Measurements from ENCODE around the gene LHX5. TPM values are rescaled to one million over a fixed set of nuclear protein-coding genes. Genes with fewer than 3 reads are reported as not detected.
"Not testable (repeated sequence)": the region's sequence is repeated elsewhere in the genome, so short reads cannot be mapped to it uniquely, and the experiment has no call there.

The LHX5 gene
- total RNA-seq, 4 donors from 2014 or later = not detected

GRCh38 chr12:113498490-113498889 is 26.8 kb upstream of the LHX5 start:
- no peak overlapping the region for H3K4me3 ChIP-seq
- H3K9me3 ChIP-seq = no peaks in the 10 kb centered on the region
- no peaks in the 10 kb centered on the region for H3K36me3 ChIP-seq
- intact Hi-C loops (cut with DNase I) = no loop called here
- WGBS, 2 donors = 27 to 54% methylated on average over 4 of the region's 4 CpGs
- TF ChIP-seq, protein P1, sequence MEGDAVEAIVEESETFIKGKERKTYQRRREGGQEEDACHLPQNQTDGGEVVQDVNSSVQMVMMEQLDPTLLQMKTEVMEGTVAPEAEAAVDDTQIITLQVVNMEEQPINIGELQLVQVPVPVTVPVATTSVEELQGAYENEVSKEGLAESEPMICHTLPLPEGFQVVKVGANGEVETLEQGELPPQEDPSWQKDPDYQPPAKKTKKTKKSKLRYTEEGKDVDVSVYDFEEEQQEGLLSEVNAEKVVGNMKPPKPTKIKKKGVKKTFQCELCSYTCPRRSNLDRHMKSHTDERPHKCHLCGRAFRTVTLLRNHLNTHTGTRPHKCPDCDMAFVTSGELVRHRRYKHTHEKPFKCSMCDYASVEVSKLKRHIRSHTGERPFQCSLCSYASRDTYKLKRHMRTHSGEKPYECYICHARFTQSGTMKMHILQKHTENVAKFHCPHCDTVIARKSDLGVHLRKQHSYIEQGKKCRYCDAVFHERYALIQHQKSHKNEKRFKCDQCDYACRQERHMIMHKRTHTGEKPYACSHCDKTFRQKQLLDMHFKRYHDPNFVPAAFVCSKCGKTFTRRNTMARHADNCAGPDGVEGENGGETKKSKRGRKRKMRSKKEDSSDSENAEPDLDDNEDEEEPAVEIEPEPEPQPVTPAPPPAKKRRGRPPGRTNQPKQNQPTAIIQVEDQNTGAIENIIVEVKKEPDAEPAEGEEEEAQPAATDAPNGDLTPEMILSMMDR (IDR thresholded peaks at IDR 0.05) = no peak
- TF ChIP-seq POLR2A (IDR thresholded peaks at IDR 0.05) = no peak
- H3K27ac ChIP-seq = no peak overlapping the region
- H3K27me3 ChIP-seq = peaks cover 0 to 65% (median 3%) of the 10 kb centered on the region in 4 donors
- H3K4me1 ChIP-seq = no peaks in the 10 kb centered on the region
- no peak for DNase-seq

GRCh38 chr12:113497693-113498092 is 26.0 kb upstream of the LHX5 start:
- TF ChIP-seq POLR2A (IDR thresholded peaks at IDR 0.05) = no peak
- TF ChIP-seq, protein P1 (IDR thresholded peaks at IDR 0.05) = no peak
- Histone ChIP-seq H3K9me3 (no peaks in the 10 kb centered on the region), H3K4me3 (no peak overlapping the region), H3K27ac (no peak overlapping the region), H3K36me3 (no peaks in the 10 kb centered on the region), H3K27me3 (peaks cover 0 to 65% (median 3%) of the 10 kb centered on the region in 4 donors), H3K4me1 (no peaks in the 10 kb centered on the region)
- DNase-seq = no peak
- intact Hi-C loops (cut with DNase I) = no loop called here
- WGBS, 2 donors = 31 to 41% methylated on average over 7 of the region's 7 CpGs

GRCh38 chr12:113495941-113496340 is 24.3 kb upstream of the LHX5 start:
- intact Hi-C loops (cut with DNase I); H3K4me3 ChIP-seq; H3K9me3 ChIP-seq; H3K27ac ChIP-seq; H3K4me1 ChIP-seq; DNase-seq; H3K36me3 ChIP-seq: not testable (repeated sequence)
- H3K27me3 ChIP-seq = peaks cover 0 to 52% (median 3%) of the 10 kb centered on the region in 4 donors
- 80 to 82% methylated on average over 5 to 6 of the region's 6 CpGs for WGBS, 2 donors

DNA sequence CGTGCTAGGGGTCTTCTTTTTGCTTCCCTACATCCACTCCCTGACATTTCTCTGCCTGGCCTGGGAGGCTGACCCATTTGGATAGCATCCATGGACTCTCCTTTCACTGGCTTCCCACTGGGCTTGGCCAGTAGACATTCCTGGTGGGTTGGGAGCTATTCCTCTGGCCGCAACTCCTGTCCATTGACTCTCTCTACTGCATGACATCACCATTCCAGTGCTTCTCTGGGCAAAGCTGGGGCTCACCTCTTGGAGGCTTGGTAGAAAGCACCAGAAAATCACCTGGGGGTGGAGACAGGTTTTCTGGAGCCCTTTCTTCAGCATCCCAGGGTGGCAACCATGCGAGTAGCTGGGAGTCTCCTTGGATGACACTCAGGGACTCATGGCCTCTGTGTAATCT is 16.7 kb upstream of the LHX5 start:
- Histone ChIP-seq H3K27ac (no peak overlapping the region), H3K9me3 (no peaks in the 10 kb centered on the region), H3K4me3 (no peak overlapping the region), H3K27me3 (peaks cover 0 to 69% (median 0%) of the 10 kb centered on the region in 4 donors), H3K36me3 (no peaks in the 10 kb centered on the region), H3K4me1 (no peaks in the 10 kb centered on the region)
- intact Hi-C loops (cut with DNase I) = no loop called here
- TF ChIP-seq POLR2A (IDR thresholded peaks at IDR 0.05) = no peak
- TF ChIP-seq, protein P1 (IDR thresholded peaks at IDR 0.05) = no peak
- 52 to 60% methylated on average over 2 to 3 of the region's 3 CpGs for WGBS, 2 donors
- no peak for DNase-seq

DNA sequence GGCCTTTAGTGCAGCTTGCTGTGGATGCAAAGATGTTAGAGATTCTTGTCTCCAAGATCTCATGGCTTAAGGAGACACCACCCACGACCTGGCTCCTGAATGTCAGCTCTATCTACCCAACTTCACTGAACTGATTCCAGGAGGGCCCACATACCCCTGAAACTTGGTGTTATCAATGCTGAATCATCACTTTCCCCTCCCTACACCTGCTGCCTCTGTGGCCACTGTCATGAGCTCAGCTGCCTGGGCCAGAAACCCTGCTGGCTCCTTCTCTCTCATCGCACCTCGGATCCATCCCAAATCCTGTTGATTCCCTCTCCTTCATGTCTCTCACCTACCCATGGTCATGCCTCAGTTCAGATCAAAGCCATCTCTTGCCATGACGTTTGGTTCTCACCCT is 15.1 kb upstream of the LHX5 start:
- Histone ChIP-seq H3K27me3 (peaks cover 0 to 85% (median 0%) of the 10 kb centered on the region in 4 donors), H3K27ac (no peak overlapping the region), H3K4me1 (no peaks in the 10 kb centered on the region), H3K4me3 (no peak overlapping the region), H3K9me3 (no peaks in the 10 kb centered on the region), H3K36me3 (no peaks in the 10 kb centered on the region)
- no peak for DNase-seq
- no peak for TF ChIP-seq POLR2A (IDR thresholded peaks at IDR 0.05)
- TF ChIP-seq, protein P1 (IDR thresholded peaks at IDR 0.05) = no peak
- WGBS, 2 donors = 19 to 23% methylated on average over 4 of the region's 4 CpGs
- intact Hi-C loops (cut with DNase I) = no loop called here

DNA sequence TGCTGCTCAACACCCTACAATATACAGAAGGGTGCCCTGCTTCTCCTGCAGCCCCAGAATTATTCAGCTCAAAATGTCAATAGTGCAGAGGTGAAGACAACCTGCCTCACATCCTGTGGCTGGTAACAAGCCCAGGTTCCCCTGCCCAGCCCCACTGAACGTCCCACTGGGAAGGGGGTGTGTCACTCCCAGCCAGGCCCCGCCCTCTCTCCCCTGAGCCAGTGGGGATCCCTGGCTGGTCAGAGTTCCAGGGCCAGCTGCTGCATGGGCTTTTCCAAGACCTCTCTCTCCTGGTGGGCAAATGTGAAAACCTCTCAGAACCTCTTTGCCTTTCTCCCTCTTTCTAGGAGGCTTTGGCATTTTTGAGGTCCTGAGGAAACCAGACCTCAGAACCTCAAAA is 13.7 kb upstream of the LHX5 start:
- no peaks in the 10 kb centered on the region for H3K9me3 ChIP-seq
- H3K27me3 ChIP-seq = peaks cover 0 to 89% (median under 1%) of the 10 kb centered on the region in 4 donors
- H3K27ac ChIP-seq = no peak overlapping the region
- DNase-seq = no peak
- TF ChIP-seq, protein P1 (IDR thresholded peaks at IDR 0.05) = no peak
- TF ChIP-seq POLR2A (IDR thresholded peaks at IDR 0.05) = no peak
- WGBS, 2 donors = 0% methylated on average over 1 to 2 of the region's 2 CpGs
- intact Hi-C loops (cut with DNase I) = no loop called here
- no peaks in the 10 kb centered on the region for H3K36me3 ChIP-seq
- no peak overlapping the region for H3K4me3 ChIP-seq
- H3K4me1 ChIP-seq = no peaks in the 10 kb centered on the region

Data from esophagus squamous epithelium (tissue), 5 donors.